Muscle of arm (tissue), 12 donors: ENCODE measurements around the gene TNIK. TPM values are rescaled to one million over a fixed set of nuclear protein-coding genes. Genes with fewer than 3 reads are reported as not detected.
"Not testable (repeated sequence)": the region's sequence is repeated elsewhere in the genome, so short reads cannot be mapped to it uniquely, and the experiment has no call there.

Experiments
- DNase-seq: peaks from one replicate; pipeline ENCODE4 v3.0.0-alpha.2; 2013
- polyA plus RNA-seq, 12 donors: library from polyadenylated mRNA; unstranded; fragments of 120-200 nt; gene quantifications; one replicate each; pipeline ENCODE4 v1.2.1, GENCODE V29; 2013; ENCODE audit not compliant: insufficient read length in 12 of 12

TNIK gene
- polyA plus RNA-seq, 12 donors: 24.3 to 57.4 (median 42.7) TPM; not detected in 1

- no peak for DNase-seq
Measured at GRCh38 chr3:171470714-171471227, 10.6 kb upstream of the TNIK start.

GRCh38 chr3:171469376-171469775, 9.2 kb upstream of the TNIK start:
- no peak for DNase-seq

DNA sequence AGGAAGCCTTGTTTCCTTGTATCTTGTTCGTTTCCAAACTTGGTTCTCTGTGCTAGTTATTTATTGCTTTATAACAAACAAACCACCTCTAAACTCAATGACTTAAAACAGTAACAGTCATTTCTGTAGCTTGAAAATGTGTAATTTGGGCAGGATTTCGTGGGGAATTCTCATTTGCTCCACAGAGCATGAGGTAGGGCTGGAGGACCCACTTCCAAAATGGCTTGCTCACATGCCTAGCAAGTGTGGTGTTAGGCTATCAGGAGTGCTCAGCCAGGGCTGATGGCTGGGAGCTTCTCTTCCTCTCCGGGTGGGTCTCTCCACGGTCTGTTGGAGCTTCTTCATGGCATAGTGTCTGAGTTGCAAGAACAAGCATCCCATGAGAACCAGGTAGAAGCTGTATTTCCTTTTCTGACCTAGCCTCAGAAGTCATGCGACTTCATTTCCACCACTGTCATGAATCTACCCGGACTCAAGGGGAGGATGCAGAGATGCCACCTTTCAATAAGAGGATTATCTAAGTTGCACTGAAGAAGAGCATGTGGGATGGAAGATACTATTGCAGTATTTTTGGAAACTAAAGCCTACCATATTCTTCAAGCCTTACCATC, 8.2 kb upstream of the TNIK start:
- no peak for DNase-seq

DNA sequence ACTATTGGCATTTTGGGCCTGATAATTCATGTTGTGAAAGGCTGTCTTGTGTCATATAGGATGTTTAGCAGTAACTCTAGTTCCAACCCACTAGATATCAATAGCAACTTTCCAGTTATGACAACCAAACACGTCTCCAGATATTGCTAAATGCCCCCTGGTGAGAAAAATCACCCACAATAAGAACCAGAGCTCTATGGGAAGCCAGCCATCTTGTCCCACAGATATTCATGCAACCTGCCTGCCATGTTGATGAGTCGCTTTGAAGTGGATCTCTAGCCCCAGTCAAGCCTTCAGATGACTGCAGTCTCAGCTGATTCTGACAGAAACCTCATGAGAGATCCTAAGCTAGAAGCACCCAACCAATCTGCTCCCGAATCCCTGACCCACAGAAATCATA, 5.6 kb upstream of the TNIK start:
- no peak for DNase-seq

DNA sequence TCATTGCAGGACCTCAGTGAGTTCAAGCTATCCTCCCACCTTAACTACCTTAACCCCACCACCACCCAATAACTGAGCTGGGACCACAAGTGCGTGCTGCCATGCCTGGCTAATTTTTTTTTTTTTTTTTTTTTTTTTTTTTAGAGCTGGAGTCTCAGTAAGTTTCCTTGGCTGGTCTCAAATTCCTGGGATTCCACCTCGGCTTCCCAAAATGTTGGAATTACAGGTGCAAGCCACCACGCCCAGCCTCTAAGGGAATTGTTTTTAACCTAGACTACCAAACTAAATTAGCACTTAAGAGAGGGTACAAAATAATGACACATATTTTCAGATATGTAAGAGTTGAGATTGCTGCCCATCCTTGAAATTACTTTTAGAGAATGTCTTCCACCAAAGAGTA, 4.3 kb upstream of the TNIK start:
- DNase-seq: no peak

DNA sequence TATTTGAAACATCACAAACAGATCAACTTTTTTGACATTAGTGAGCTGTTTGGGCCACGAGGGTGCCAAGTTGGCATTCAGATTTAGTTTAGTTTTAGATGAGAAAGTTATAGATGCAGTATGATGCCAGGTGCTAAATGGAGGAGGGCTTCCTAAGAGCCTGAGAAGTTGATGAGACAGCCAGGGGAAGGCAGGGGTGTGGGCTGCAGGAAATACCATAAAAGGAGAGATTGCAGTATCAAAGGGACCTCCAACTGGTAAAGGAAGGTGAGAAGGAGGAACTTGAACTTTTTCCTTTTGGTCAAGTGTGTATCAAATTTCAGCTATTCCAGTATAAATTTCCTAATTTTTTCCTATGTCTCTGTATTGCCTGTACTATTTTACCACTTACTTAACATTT, 2.0 kb upstream of the TNIK start:
- no peak for DNase-seq

DNA sequence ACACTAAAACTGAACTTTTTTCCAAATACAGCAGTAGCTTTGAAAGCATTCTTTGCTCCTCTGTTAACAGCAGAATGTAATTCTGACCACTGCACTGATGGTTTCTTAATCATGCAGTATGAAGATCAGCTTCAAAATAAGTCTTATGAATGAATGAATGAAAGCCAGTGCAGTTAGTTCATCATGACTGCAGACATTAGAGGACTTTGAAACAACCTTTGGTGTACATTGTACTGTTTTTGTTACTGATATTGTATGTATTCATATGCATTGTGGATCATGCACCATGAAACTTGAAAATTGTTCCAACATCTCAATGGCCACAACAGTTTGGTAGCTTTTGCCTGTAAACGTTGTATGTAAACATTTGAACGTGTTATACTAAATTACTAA, 1.3 kb upstream of the TNIK start:
- no peak for DNase-seq

DNA sequence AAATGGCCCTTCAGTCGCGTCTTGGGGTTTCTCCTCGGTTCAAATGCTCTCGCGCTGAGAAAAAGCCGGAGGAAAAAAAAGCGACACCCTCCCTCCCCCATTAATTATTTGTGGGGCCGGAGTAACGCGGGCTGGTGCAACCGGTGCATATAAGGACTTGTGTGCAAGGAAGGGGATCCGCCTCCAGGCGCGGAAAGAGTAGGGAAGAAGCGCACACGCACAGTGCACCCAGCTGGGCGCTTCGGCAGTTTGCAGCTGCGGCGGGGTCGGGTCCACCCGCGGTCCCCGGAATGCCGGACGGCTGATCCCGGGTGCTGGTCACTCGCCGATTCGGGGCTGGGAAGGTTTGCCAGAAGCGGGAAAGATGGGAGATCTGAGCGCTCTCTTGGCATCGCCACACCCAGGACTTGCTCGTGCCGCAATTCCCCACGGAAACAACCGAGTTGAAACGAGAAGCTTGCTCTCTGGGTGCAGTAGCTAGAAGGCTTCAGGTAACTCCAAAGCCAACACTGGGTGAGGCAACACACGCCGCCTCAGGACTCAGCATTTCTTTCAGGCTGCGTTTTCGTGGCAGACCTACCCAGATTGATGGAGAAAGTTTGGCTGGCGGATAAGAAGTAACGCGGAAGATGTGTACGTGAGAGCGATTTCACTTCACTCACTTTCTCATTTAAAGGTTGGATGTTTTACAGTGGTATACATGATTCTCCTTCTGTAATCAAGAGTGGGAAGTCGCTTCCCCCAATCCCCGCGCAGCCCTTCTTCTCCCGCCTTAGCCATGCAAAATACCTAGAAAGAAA, 720 bp upstream of the TNIK start:
- no peak for DNase-seq

GRCh38 chr3:171459137-171459941, 866 bp downstream of the TNIK start:
- DNase-seq: peak; percentile 36

DNA sequence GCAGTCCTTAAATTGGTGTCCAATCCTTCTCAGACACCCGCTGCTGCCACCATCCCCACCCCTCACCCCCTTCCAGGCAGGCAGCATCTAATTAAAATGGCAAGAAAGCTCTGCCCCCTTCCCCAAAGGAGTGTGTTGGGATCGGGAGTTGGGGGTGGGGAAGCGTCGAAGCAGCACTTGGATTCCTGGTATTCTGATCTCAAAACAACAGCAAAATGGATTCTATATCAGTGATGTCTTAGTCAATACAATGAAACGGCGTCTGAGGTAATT, 1.4 kb downstream of the TNIK start:
- peak; percentile 29 for DNase-seq

GRCh38 chr3:171458071-171458863, 1.9 kb downstream of the TNIK start:
- DNase-seq: no peak

- no peak for DNase-seq
Measured at GRCh38 chr3:171457607-171458061, 2.6 kb downstream of the TNIK start.

- no peak for DNase-seq
Measured at GRCh38 chr3:171456765-171457606, 3.2 kb downstream of the TNIK start.

DNA sequence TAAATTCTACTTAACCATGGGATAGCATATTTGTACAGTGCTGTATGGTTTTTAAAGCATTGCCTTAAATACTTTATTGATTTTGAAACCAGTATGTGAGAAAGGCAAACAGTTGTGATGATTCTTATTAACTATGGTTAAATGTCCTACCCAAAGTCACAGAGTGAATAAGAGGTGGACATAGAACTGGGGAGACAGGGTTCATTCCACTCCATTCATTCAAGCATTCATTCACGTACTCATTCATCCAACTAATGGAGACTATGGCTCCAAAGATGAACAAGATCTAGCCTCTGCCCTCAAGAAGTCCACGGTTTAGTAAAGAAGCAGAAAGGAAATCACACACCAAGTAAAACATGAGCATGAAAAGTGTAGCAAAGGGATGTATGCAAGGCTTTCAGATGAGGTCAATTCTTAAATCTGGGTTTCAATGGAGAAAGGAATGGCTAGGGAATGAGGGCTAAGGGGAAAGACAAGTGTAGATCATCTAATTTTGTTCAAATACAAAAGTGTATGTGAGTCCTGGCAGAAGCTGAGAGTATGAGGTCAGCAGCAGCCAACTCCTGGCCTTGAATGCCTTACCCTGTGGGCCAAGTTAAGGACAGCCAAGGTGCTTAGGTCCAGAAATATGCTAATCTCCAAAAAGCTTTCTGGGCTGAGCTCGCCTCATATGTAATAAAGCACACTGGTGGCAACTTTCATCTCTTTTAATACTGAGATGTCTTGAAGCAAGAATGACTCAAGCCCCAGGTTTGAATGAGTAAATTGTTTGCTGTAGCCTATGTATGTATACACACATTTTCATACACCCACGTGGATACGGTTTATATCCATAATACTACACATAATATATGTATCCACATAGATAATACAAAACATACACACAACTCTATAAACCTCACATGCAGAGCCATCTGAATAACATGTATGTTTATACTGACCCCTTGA, 4.3 kb downstream of the TNIK start:
- DNase-seq: no peak

GRCh38 chr3:171454041-171454440, 6.2 kb downstream of the TNIK start:
- no peak for DNase-seq

DNA sequence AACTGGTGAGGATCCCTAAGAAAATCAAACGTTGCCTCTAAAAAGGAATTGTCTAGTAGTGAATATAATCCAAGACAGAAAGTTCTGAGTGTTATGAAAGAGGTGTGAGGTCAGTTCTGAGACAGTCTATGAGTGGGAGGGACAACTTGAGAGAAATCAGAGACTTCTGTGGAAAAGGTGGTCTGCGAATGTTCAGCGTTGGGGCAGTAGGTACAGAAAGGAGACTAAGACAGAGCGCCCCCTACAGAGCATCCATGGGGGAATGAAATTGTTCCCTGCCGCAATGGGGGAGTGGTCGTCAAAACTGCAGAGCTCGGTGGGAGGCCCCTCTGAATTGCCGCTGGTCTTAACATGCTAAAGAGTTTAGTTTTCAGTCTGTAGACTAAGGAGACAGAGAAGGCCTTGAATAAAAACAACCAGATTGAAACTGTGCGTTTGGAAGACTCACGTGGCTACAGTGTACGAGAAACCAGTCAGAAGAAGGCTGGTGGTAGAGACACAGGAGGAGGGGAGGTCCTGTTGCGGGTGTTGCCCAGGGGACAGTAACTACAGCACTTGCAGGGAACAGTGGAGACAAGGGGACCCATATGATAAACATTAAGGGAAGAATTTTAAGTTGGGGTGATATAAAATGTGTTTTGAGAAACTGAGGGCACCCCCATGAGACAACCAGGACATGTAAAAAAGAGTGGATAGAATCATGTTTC, 6.9 kb downstream of the TNIK start:
- no peak for DNase-seq

DNA sequence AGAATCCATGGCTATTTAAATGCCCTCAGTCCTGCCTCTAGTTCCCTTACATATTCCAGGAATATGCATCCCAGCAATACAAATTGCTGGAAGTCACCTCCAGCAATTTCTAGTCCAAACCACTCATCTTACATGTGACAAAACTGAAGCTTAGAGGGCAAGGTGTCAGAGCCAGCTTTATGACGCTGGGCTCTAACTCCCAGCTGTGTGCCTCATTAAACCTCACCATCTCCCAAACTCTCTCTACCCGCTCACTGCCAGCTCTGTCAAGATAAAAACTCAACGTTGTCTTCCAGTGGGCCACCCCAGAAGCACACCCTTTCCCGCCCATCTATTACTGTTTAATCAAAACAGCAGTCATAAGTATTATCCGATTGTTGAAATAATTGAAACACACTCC, 7.9 kb downstream of the TNIK start:
- no peak for DNase-seq

GRCh38 chr3:171451915-171452314, 8.3 kb downstream of the TNIK start:
- DNase-seq: no peak

DNA sequence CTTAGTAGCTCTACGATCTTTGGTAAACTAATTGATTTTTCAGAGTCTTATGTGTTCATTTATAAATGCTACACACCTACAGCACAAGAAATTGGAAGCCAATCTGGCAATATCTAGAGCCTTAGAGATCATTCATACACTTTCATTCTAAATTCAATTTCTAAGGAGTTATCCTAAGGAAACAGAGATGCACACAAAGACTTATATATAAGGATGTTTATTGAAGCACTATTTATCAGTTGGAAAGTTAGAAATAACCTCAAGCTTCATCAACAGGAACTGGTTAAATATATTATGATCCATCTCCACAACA, 12.7 kb downstream of the TNIK start:
- not testable (repeated sequence) for DNase-seq
